Measurements from ENCODE around the gene RASSF7.

DNA sequence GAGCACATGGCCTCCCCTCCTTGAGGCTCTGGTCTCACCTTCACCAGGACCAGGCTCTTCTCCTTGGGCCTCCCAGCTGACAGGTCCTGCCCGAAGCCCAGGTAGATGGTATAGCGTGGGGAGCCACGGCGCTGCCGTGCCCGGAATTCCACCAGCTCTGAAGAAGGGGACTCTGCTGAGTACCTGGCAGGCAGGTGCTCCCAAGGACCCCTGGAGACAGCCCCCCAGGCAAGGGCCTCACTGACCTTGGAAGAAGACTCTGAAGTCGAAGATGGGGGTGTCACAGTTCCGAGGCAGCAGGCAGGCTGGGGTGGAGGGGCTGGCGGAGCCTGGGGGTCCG, 52.2 kb downstream of the RASSF7 start:
- TF ChIP-seq, protein P1, sequence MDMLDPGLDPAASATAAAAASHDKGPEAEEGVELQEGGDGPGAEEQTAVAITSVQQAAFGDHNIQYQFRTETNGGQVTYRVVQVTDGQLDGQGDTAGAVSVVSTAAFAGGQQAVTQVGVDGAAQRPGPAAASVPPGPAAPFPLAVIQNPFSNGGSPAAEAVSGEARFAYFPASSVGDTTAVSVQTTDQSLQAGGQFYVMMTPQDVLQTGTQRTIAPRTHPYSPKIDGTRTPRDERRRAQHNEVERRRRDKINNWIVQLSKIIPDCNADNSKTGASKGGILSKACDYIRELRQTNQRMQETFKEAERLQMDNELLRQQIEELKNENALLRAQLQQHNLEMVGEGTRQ (CRISPR knock-in tag; IDR thresholded peaks at IDR 0.05) = no peak
- no peak for TF ChIP-seq ATF1 (CRISPR knock-in tag; IDR thresholded peaks at IDR 0.05)
- TF ChIP-seq AR (CRISPR knock-in tag; IDR thresholded peaks at IDR 0.05) = no peak
- TF ChIP-seq, protein P2, sequence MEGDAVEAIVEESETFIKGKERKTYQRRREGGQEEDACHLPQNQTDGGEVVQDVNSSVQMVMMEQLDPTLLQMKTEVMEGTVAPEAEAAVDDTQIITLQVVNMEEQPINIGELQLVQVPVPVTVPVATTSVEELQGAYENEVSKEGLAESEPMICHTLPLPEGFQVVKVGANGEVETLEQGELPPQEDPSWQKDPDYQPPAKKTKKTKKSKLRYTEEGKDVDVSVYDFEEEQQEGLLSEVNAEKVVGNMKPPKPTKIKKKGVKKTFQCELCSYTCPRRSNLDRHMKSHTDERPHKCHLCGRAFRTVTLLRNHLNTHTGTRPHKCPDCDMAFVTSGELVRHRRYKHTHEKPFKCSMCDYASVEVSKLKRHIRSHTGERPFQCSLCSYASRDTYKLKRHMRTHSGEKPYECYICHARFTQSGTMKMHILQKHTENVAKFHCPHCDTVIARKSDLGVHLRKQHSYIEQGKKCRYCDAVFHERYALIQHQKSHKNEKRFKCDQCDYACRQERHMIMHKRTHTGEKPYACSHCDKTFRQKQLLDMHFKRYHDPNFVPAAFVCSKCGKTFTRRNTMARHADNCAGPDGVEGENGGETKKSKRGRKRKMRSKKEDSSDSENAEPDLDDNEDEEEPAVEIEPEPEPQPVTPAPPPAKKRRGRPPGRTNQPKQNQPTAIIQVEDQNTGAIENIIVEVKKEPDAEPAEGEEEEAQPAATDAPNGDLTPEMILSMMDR (IDR thresholded peaks at IDR 0.05) = no peak
- TF ChIP-seq TP53 (CRISPR knock-in tag; IDR thresholded peaks at IDR 0.05) = no peak
- TF ChIP-seq JUN (CRISPR knock-in tag; IDR thresholded peaks at IDR 0.05) = no peak
- no peak for TF ChIP-seq SP1 (CRISPR knock-in tag; conservative IDR thresholded peaks at IDR 0.05)
- TF ChIP-seq CREM (CRISPR knock-in tag; IDR thresholded peaks at IDR 0.05) = no peak
